GM12878 (cell line): ENCODE results near the gene AHCY. TPM values are rescaled to one million over a fixed set of nuclear protein-coding genes. Genes with fewer than 3 reads are reported as not detected.

Source experiments
- ATAC-seq: fragments of 200-7000 bp; cut with Tn5 transposase; 3 replicates; pipeline ENCODE4 v1.9.1; 2020; ENCODE audit warnings: mild to moderate bottlenecking, moderate library complexity
- BruUV-seq: library from RNA; stranded (reverse); fragments of 400-500 nt; replicated peaks from 2 replicates; lab custom pipeline; 2021; lab: Mats Ljungman, UMichigan
- CTCF ChIA-PET: fragments of 300-600 bp; sonication (Branson Sonifier 250); formaldehyde crosslinking; extraction: SDS; loops from one replicate; lab custom pipeline; 2021; ENCODE audit warnings: inconsistent platforms; lab: Yijun Ruan, JAX
- POLR2A ChIA-PET: fragments of 350-600 bp; formaldehyde crosslinking; extraction: SDS; loops from one replicate; lab custom pipeline; 2021; ENCODE audit warnings: inconsistent platforms; lab: Charles Lee
- RAD21 ChIA-PET: fragments of 300-600 bp; sonication (Branson Sonifier 250); formaldehyde crosslinking; loops from one replicate; lab custom pipeline; 2023; ENCODE audit warnings: antibody characterized with exemption; ENCODE audit not compliant: unreplicated experiment; lab: Charles Lee
- SMC1A ChIA-PET: fragments of 300-600 bp; sonication (Branson Sonifier 250); formaldehyde crosslinking; loops from one replicate; lab custom pipeline; 2023; ENCODE audit not compliant: unreplicated experiment, uncharacterized antibody; lab: Charles Lee
- DNase-seq: peaks from one replicate; pipeline ENCODE4 v3.0.0-alpha.2; 2011; ENCODE audit warnings: low read depth, low spot score
- FAIRE-seq: peaks from 3 replicates; lab custom pipeline; 2011; peaks lifted over from hg19 to GRCh38; lab: Jason Lieb, UNC
- H2AFZ ChIP-seq: 2 replicates; pipeline ENCODE4 v1.6.0; 2011; ENCODE audit warnings: low read depth, low read length, control low read depth; ENCODE audit not compliant: control insufficient read depth
- H3K27ac ChIP-seq: 2 replicates; pipeline ENCODE4 v1.5.1; 2011; ENCODE audit warnings: control low read depth; ENCODE audit not compliant: control insufficient read depth, insufficient read depth
- H3K27me3 ChIP-seq, 2 experiments: replicated peaks in 1 of 2; 2 replicates each; pipeline versions ENCODE4 v1.6.0 to v1.6.1; 2011; ENCODE audit warnings: low read length in 1 of 2; ENCODE audit not compliant: control insufficient read depth in 2 of 2, insufficient read depth in 2 of 2
- H3K36me3 ChIP-seq, 2 experiments: 2 replicates each; pipeline ENCODE4 v1.5.1; 2011; ENCODE audit warnings: low read length in 1 of 2; ENCODE audit not compliant: control insufficient read depth in 2 of 2, insufficient read depth in 2 of 2
- H3K4me1 ChIP-seq: 2 replicates; pipeline ENCODE4 v1.6.1; 2011; ENCODE audit warnings: mild to moderate bottlenecking, low read length, moderate library complexity, mixed read lengths; ENCODE audit not compliant: control insufficient read depth, insufficient read depth
- H3K4me2 ChIP-seq: 2 replicates; pipeline ENCODE4 v1.6.0; 2011; ENCODE audit warnings: control low read depth; ENCODE audit not compliant: control insufficient read depth, insufficient read depth
- H3K4me3 ChIP-seq: fragments of 200-600 bp; sonication (generic); 2 replicates; pipeline ENCODE4 v1.5.1; 2016
- H3K79me2 ChIP-seq: 2 replicates; pipeline ENCODE4 v1.6.0; 2011; ENCODE audit warnings: low read length; ENCODE audit not compliant: control insufficient read depth, insufficient read depth
- H3K9ac ChIP-seq: 2 replicates; pipeline ENCODE4 v1.8.0; 2011; ENCODE audit warnings: low read length, control low read depth, mixed read lengths; ENCODE audit not compliant: control insufficient read depth, insufficient read depth
- H3K9me3 ChIP-seq: replicated peaks from 3 replicates; pipeline ENCODE4 v1.5.1; 2011; ENCODE audit warnings: mild to moderate bottlenecking, low read length; ENCODE audit not compliant: control insufficient read depth, insufficient read depth
- H4K20me1 ChIP-seq: 2 replicates; pipeline ENCODE4 v1.6.0; 2011; ENCODE audit not compliant: control insufficient read depth, insufficient read depth
- E4F1 ChIP-seq: fragments of 450-650 bp; IDR thresholded peaks from 2 replicates; pipeline ENCODE4 v1.6.1; 2018; ENCODE audit warnings: borderline replicate concordance, mild to moderate bottlenecking; ENCODE audit not compliant: partially characterized antibody
- HCFC1 ChIP-seq: fragments of 150-350 bp; IDR thresholded peaks from 2 replicates; pipeline ENCODE4 v1.6.1; 2014; ENCODE audit warnings: low read length
- MYC ChIP-seq: IDR thresholded peaks from 2 replicates; pipeline ENCODE4 v1.6.1; 2011; ENCODE audit warnings: mild to moderate bottlenecking, low read length, moderate library complexity, inconsistent platforms; ENCODE audit not compliant: insufficient read depth, insufficient replicate concordance, insufficient read length, severe bottlenecking
- RBBP5 ChIP-seq: fragments of 200-600 bp; sonication (generic); conservative IDR thresholded peaks from 2 replicates; pipeline ENCODE4 v1.6.1; 2016
- RCOR1 ChIP-seq: conservative IDR thresholded peaks from 2 replicates; pipeline ENCODE4 v1.6.1; 2012; ENCODE audit warnings: low read depth, low read length, improper control_type of control experiment
- RUNX3 ChIP-seq: IDR thresholded peaks from 2 replicates; pipeline ENCODE4 v1.6.1; 2012; ENCODE audit warnings: low read length, inconsistent platforms
- SMARCA5 ChIP-seq: fragments of 450-650 bp; IDR thresholded peaks from 2 replicates; pipeline ENCODE4 v1.6.1; 2017; ENCODE audit warnings: mild to moderate bottlenecking
- SUZ12 ChIP-seq: fragments of 200-600 bp; sonication (generic); IDR thresholded peaks from one replicate; pipeline ENCODE4 v1.6.1; 2018; ENCODE audit warnings: antibody characterized with exemption, mild to moderate bottlenecking; ENCODE audit not compliant: unreplicated experiment
- TAF1 ChIP-seq: IDR thresholded peaks from 2 replicates; pipeline ENCODE4 v1.6.1; 2011; ENCODE audit warnings: mild to moderate bottlenecking, low read depth, low read length, borderline replicate concordance
- TARDBP ChIP-seq: IDR thresholded peaks from 2 replicates; pipeline ENCODE4 v1.6.1; 2016; ENCODE audit warnings: borderline replicate concordance
- WGBS: methylation state at CpG from one replicate; pipeline ENCODE4 v1.1.6; 2016; ENCODE audit warnings: low lambda C conversion rate; ENCODE audit not compliant: insufficient replicate concordance, insufficient coverage; ENCODE audit errors: missing lambda C conversion rate; 5-methylcytosine and 5-hydroxymethylcytosine counted together
- in situ Hi-C: fragments of 300-500 bp; cut with MboI; formaldehyde crosslinking; loops from 9 replicates; pipeline ENCODE4 v1.14.3; 2018; ENCODE audit warnings: mixed read lengths
- intact Hi-C: fragments of 100-400 bp; cut with micrococcal nuclease; formaldehyde crosslinking; loops from one replicate; pipeline ENCODE4 v1.14.2; 2022; ENCODE audit not compliant: unreplicated experiment
- polyA plus RNA-seq, 11 experiments: library from polyadenylated mRNA; depleted of rRNA in 4 of 11; unstranded in 6 of 11; stranded (reverse) in 5 of 11; fragments of >200 nt; fragmentation: Nextera tagmentation in 4 of 11; fragmentation: Illumina TruSeq in 1 of 11; extraction: Ambion mirVana in 4 of 11; extraction: Trizol in 1 of 11; gene quantifications; 1 replicate in 1 of 11; 2 replicates in 10 of 11; pipeline versions ENCODE4 v1.2.1 to v1.2.3, GENCODE V29; 2011 to 2016; ENCODE audit warnings: inconsistent platforms in 2 of 11, missing spikeins in 2 of 11, low read depth in 1 of 11
- total RNA-seq, 4 experiments: library from RNA; depleted of rRNA in 3 of 4; stranded (reverse); fragments of >200 nt in 3 of 4; fragmentation: Illumina TruSeq in 1 of 4; extraction: Trizol in 1 of 4; gene quantifications; 2 replicates each; pipeline versions ENCODE4 v1.2.1 to v1.2.3, GENCODE V29; 2013 to 2021
- TF ChIP-seq, protein P1 (sequence below): fragments of 450-650 bp; IDR thresholded peaks from 2 replicates; pipeline ENCODE4 v1.6.1; 2016; ENCODE audit warnings: mild to moderate bottlenecking
- TF ChIP-seq, protein P2 (sequence below): IDR thresholded peaks from 2 replicates; pipeline ENCODE4 v1.6.1; 2012; ENCODE audit warnings: mild to moderate bottlenecking, low read depth, low read length

The AHCY gene
- total and polyA plus RNA-seq, 10 of the 15 experiments (the other 5 are each of a cell fraction or from before 2014, with no cell fraction given), result 84.9 to 223 (median 181) TPM

- TF ChIP-seq E4F1 (no peak), SMARCA5 (no peak), SUZ12 (no peak)
- TF ChIP-seq, protein P1, sequence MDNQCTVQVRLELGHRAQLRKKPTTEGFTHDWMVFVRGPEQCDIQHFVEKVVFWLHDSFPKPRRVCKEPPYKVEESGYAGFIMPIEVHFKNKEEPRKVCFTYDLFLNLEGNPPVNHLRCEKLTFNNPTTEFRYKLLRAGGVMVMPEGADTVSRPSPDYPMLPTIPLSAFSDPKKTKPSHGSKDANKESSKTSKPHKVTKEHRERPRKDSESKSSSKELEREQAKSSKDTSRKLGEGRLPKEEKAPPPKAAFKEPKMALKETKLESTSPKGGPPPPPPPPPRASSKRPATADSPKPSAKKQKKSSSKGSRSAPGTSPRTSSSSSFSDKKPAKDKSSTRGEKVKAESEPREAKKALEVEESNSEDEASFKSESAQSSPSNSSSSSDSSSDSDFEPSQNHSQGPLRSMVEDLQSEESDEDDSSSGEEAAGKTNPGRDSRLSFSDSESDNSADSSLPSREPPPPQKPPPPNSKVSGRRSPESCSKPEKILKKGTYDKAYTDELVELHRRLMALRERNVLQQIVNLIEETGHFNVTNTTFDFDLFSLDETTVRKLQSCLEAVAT, result no peak
- TF ChIP-seq, all 136 proteins: peak for 0
Observed at GRCh38 chr20:34281177-34281576, 22.0 kb downstream of the AHCY start (continued).

DNA sequence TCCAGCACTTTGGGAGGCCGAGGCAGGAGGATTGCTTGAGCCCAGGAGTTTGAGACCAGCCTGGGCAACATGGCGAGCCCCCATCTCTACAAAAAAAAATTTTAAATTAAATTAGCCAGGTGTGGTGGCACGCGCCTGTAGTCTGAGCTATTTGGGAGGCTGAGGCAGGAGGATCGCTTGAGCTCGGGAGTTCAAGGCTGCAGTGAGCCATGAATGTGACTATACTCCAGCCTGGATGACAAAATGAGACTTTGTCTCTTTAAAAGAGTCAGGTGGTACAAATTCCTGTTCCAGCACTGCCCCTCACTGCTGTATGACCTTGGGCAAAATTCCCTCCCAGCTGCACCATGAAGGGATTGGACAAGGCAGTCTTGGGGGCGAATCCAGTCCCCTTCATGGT is 28.5 kb downstream of the AHCY start:
- no peak for FAIRE-seq
- TF ChIP-seq SMARCA5 (no peak), MYC (no peak), RCOR1 (no peak), HCFC1 (no peak), RUNX3 (no peak), TAF1 (no peak), TARDBP (no peak), RBBP5 (no peak)
- TF ChIP-seq, protein P2, sequence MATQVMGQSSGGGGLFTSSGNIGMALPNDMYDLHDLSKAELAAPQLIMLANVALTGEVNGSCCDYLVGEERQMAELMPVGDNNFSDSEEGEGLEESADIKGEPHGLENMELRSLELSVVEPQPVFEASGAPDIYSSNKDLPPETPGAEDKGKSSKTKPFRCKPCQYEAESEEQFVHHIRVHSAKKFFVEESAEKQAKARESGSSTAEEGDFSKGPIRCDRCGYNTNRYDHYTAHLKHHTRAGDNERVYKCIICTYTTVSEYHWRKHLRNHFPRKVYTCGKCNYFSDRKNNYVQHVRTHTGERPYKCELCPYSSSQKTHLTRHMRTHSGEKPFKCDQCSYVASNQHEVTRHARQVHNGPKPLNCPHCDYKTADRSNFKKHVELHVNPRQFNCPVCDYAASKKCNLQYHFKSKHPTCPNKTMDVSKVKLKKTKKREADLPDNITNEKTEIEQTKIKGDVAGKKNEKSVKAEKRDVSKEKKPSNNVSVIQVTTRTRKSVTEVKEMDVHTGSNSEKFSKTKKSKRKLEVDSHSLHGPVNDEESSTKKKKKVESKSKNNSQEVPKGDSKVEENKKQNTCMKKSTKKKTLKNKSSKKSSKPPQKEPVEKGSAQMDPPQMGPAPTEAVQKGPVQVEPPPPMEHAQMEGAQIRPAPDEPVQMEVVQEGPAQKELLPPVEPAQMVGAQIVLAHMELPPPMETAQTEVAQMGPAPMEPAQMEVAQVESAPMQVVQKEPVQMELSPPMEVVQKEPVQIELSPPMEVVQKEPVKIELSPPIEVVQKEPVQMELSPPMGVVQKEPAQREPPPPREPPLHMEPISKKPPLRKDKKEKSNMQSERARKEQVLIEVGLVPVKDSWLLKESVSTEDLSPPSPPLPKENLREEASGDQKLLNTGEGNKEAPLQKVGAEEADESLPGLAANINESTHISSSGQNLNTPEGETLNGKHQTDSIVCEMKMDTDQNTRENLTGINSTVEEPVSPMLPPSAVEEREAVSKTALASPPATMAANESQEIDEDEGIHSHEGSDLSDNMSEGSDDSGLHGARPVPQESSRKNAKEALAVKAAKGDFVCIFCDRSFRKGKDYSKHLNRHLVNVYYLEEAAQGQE, result no peak

More for the DNA sequence above, 28.5 kb downstream of the AHCY start:
- in situ Hi-C loops (no loop called here), intact Hi-C loops (no loop called here)
- ChIA-PET POLR2A (no interaction called here), SMC1A (no interaction called here), RAD21 (interaction anchor here (1.0 kb wide), 1 partner anchor 495 kb away, joined by 3 read pairs; no protein-coding TSS in a partner anchor), CTCF (no interaction called here)
- Histone ChIP-seq H3K79me2 (no peaks in the 10 kb centered on the region), H3K4me3 (no peak overlapping the region), H3K9me3 (no peaks in the 10 kb centered on the region), H4K20me1 (no peaks in the 10 kb centered on the region), H2AFZ (no peak overlapping the region), H3K4me1 (peaks cover 19% of the 10 kb centered on the region), H3K27ac (no peak overlapping the region), H3K27me3 (no peaks in the 10 kb centered on the region), H3K9ac (no peak overlapping the region), H3K4me2 (no peak overlapping the region), H3K36me3 (peaks cover 4 to 10% of the 10 kb centered on the region in 2 experiments)
- no peak for ATAC-seq
- no TSS peak for BruUV-seq
- no peak for DNase-seq
- 94% methylated on average over 7 of the region's 7 CpGs for WGBS
